GM12878 (cell line): Measurements from ENCODE around the gene SOX30. TPM values are rescaled to one million over a fixed set of nuclear protein-coding genes. Genes with fewer than 3 reads are reported as not detected.

ENCODE experiments used
- ATAC-seq: fragments of 200-7000 bp; cut with Tn5 transposase; 3 replicates; pipeline ENCODE4 v1.9.1; 2020; ENCODE audit warnings: mild to moderate bottlenecking, moderate library complexity
- BruUV-seq: library from RNA; stranded (reverse); fragments of 400-500 nt; replicated peaks from 2 replicates; lab custom pipeline; 2021; lab: Mats Ljungman, UMichigan
- CTCF ChIA-PET: fragments of 300-600 bp; sonication (Branson Sonifier 250); formaldehyde crosslinking; extraction: SDS; loops from one replicate; lab custom pipeline; 2021; ENCODE audit warnings: inconsistent platforms; lab: Yijun Ruan, JAX
- POLR2A ChIA-PET: fragments of 350-600 bp; formaldehyde crosslinking; extraction: SDS; loops from one replicate; lab custom pipeline; 2021; ENCODE audit warnings: inconsistent platforms; lab: Charles Lee
- RAD21 ChIA-PET: fragments of 300-600 bp; sonication (Branson Sonifier 250); formaldehyde crosslinking; loops from one replicate; lab custom pipeline; 2023; ENCODE audit warnings: antibody characterized with exemption; ENCODE audit not compliant: unreplicated experiment; lab: Charles Lee
- SMC1A ChIA-PET: fragments of 300-600 bp; sonication (Branson Sonifier 250); formaldehyde crosslinking; loops from one replicate; lab custom pipeline; 2023; ENCODE audit not compliant: unreplicated experiment, uncharacterized antibody; lab: Charles Lee
- DNase-seq: peaks from one replicate; pipeline ENCODE4 v3.0.0-alpha.2; 2011; ENCODE audit warnings: low read depth, low spot score
- FAIRE-seq: peaks from 3 replicates; lab custom pipeline; 2011; peaks lifted over from hg19 to GRCh38; lab: Jason Lieb, UNC
- H2AFZ ChIP-seq: 2 replicates; pipeline ENCODE4 v1.6.0; 2011; ENCODE audit warnings: low read depth, low read length, control low read depth; ENCODE audit not compliant: control insufficient read depth
- H3K27ac ChIP-seq: 2 replicates; pipeline ENCODE4 v1.5.1; 2011; ENCODE audit warnings: control low read depth; ENCODE audit not compliant: control insufficient read depth, insufficient read depth
- H3K27me3 ChIP-seq, 2 experiments: replicated peaks in 1 of 2; 2 replicates each; pipeline versions ENCODE4 v1.6.0 to v1.6.1; 2011; ENCODE audit warnings: low read length in 1 of 2; ENCODE audit not compliant: control insufficient read depth in 2 of 2, insufficient read depth in 2 of 2
- H3K36me3 ChIP-seq, 2 experiments: 2 replicates each; pipeline ENCODE4 v1.5.1; 2011; ENCODE audit warnings: low read length in 1 of 2; ENCODE audit not compliant: control insufficient read depth in 2 of 2, insufficient read depth in 2 of 2
- H3K4me1 ChIP-seq: 2 replicates; pipeline ENCODE4 v1.6.1; 2011; ENCODE audit warnings: mild to moderate bottlenecking, low read length, moderate library complexity, mixed read lengths; ENCODE audit not compliant: control insufficient read depth, insufficient read depth
- H3K4me2 ChIP-seq: 2 replicates; pipeline ENCODE4 v1.6.0; 2011; ENCODE audit warnings: control low read depth; ENCODE audit not compliant: control insufficient read depth, insufficient read depth
- H3K4me3 ChIP-seq: fragments of 200-600 bp; sonication (generic); 2 replicates; pipeline ENCODE4 v1.5.1; 2016
- H3K79me2 ChIP-seq: 2 replicates; pipeline ENCODE4 v1.6.0; 2011; ENCODE audit warnings: low read length; ENCODE audit not compliant: control insufficient read depth, insufficient read depth
- H3K9ac ChIP-seq: 2 replicates; pipeline ENCODE4 v1.8.0; 2011; ENCODE audit warnings: low read length, control low read depth, mixed read lengths; ENCODE audit not compliant: control insufficient read depth, insufficient read depth
- H3K9me3 ChIP-seq: replicated peaks from 3 replicates; pipeline ENCODE4 v1.5.1; 2011; ENCODE audit warnings: mild to moderate bottlenecking, low read length; ENCODE audit not compliant: control insufficient read depth, insufficient read depth
- H4K20me1 ChIP-seq: 2 replicates; pipeline ENCODE4 v1.6.0; 2011; ENCODE audit not compliant: control insufficient read depth, insufficient read depth
- IKZF2 ChIP-seq, 2 experiments: fragments of 450-650 bp; IDR thresholded peaks; 2 replicates each; pipeline ENCODE4 v1.6.1; 2017; ENCODE audit warnings: mild to moderate bottlenecking in 2 of 2, moderate library complexity in 2 of 2
- JUNB ChIP-seq: IDR thresholded peaks from 2 replicates; pipeline ENCODE4 v1.6.1; 2016; ENCODE audit warnings: antibody characterized with exemption, mild to moderate bottlenecking
- MEF2B ChIP-seq: fragments of 450-650 bp; IDR thresholded peaks from 2 replicates; pipeline ENCODE4 v1.6.1; 2018; ENCODE audit warnings: mild to moderate bottlenecking, moderate library complexity; ENCODE audit not compliant: partially characterized antibody, poor library complexity, severe bottlenecking
- NR2C1 ChIP-seq: fragments of 450-650 bp; IDR thresholded peaks from 2 replicates; pipeline ENCODE4 v1.6.1; 2017; ENCODE audit warnings: antibody characterized with exemption, mild to moderate bottlenecking, moderate library complexity
- PAX8 ChIP-seq: fragments of 450-650 bp; IDR thresholded peaks from 2 replicates; pipeline ENCODE4 v1.6.1; 2017; ENCODE audit warnings: mild to moderate bottlenecking, moderate library complexity
- RCOR1 ChIP-seq: conservative IDR thresholded peaks from 2 replicates; pipeline ENCODE4 v1.6.1; 2012; ENCODE audit warnings: low read depth, low read length, improper control_type of control experiment
- RELA ChIP-seq: fragments of 450-650 bp; IDR thresholded peaks from 2 replicates; pipeline ENCODE4 v1.8.0; 2014; ENCODE audit warnings: borderline replicate concordance; ENCODE audit not compliant: partially characterized antibody
- TBL1XR1 ChIP-seq: IDR thresholded peaks from 2 replicates; pipeline ENCODE4 v1.6.1; 2012; ENCODE audit warnings: low read depth, low read length, improper control_type of control experiment
- YBX1 ChIP-seq: fragments of 450-650 bp; IDR thresholded peaks from 2 replicates; pipeline ENCODE4 v1.6.1; 2016; ENCODE audit warnings: antibody characterized with exemption
- ZNF24 ChIP-seq: fragments of 450-650 bp; IDR thresholded peaks from 2 replicates; pipeline ENCODE4 v1.6.1; 2017; ENCODE audit warnings: antibody characterized with exemption, mild to moderate bottlenecking
- in situ Hi-C: fragments of 300-500 bp; cut with MboI; formaldehyde crosslinking; loops from 9 replicates; pipeline ENCODE4 v1.14.3; 2018; ENCODE audit warnings: mixed read lengths
- intact Hi-C: fragments of 100-400 bp; cut with micrococcal nuclease; formaldehyde crosslinking; loops from one replicate; pipeline ENCODE4 v1.14.2; 2022; ENCODE audit not compliant: unreplicated experiment
- polyA plus RNA-seq, 11 experiments: library from polyadenylated mRNA; depleted of rRNA in 4 of 11; unstranded in 6 of 11; stranded (reverse) in 5 of 11; fragments of >200 nt; fragmentation: Nextera tagmentation in 4 of 11; fragmentation: Illumina TruSeq in 1 of 11; extraction: Ambion mirVana in 4 of 11; extraction: Trizol in 1 of 11; gene quantifications; 1 replicate in 1 of 11; 2 replicates in 10 of 11; pipeline versions ENCODE4 v1.2.1 to v1.2.3, GENCODE V29; 2011 to 2016; ENCODE audit warnings: inconsistent platforms in 2 of 11, missing spikeins in 2 of 11, low read depth in 1 of 11
- total RNA-seq, 4 experiments: library from RNA; depleted of rRNA in 3 of 4; stranded (reverse); fragments of >200 nt in 3 of 4; fragmentation: Illumina TruSeq in 1 of 4; extraction: Trizol in 1 of 4; gene quantifications; 2 replicates each; pipeline versions ENCODE4 v1.2.1 to v1.2.3, GENCODE V29; 2013 to 2021
- TF ChIP-seq, protein P1 (sequence below): IDR thresholded peaks from 2 replicates; pipeline ENCODE4 v1.6.1; 2012; ENCODE audit warnings: low read length, inconsistent platforms
- TF ChIP-seq, protein P2 (sequence below): fragments of 450-650 bp; IDR thresholded peaks from 2 replicates; pipeline ENCODE4 v1.6.1; 2018; ENCODE audit warnings: mild to moderate bottlenecking, low read depth, moderate library complexity; ENCODE audit not compliant: partially characterized antibody
- TF ChIP-seq, protein P3 (sequence below), 3 experiments: IDR thresholded peaks in 2 of 3; conservative IDR thresholded peaks in 1 of 3; 2 replicates each; pipeline ENCODE4 v1.5.1; 2011; ENCODE audit warnings: low read depth in 3 of 3, low read length in 3 of 3, mild to moderate bottlenecking in 3 of 3, control low read depth in 2 of 3, moderate library complexity in 2 of 3, inconsistent platforms in 1 of 3, mixed read lengths in 1 of 3; ENCODE audit not compliant: control insufficient read depth in 2 of 3, insufficient read depth in 1 of 3; ENCODE audit errors: extremely low read depth in 1 of 3
- TF ChIP-seq, protein P4 (sequence below): fragments of 450-650 bp; formaldehyde crosslinking; IDR thresholded peaks from 2 replicates; pipeline ENCODE4 v1.4.0; 2020; ENCODE audit warnings: mild to moderate bottlenecking, moderate library complexity

Gene SOX30
- total and polyA plus RNA-seq, 10 of the 15 experiments (the other 5 are each of a cell fraction or from before 2014, with no cell fraction given) = 0.06 to 0.32 (median 0.10) TPM; not detected in 2

DNA sequence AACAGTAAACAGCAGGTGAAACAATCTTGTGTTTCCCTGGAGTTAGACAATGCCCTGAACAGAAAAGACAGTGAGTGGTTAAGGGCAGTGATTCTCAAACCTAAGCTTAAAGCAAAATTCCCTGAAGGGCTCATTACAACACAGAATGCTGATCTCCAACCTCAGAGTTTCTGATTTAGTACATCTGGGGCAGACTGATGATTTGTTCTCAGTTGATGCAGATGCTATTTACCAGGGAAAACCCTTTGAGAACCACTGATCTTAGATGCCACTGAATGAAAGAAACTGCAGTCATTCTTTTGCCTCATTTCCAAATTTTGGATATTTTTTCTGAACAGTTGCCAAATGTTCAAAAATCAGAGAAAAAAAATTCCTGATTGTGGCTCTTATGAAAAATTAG lies 58.0 kb downstream of the SOX30 start:
- H3K36me3 ChIP-seq = no peaks in the 10 kb centered on the region
- TF ChIP-seq, protein P1, sequence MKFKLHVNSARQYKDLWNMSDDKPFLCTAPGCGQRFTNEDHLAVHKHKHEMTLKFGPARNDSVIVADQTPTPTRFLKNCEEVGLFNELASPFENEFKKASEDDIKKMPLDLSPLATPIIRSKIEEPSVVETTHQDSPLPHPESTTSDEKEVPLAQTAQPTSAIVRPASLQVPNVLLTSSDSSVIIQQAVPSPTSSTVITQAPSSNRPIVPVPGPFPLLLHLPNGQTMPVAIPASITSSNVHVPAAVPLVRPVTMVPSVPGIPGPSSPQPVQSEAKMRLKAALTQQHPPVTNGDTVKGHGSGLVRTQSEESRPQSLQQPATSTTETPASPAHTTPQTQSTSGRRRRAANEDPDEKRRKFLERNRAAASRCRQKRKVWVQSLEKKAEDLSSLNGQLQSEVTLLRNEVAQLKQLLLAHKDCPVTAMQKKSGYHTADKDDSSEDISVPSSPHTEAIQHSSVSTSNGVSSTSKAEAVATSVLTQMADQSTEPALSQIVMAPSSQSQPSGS = 0 out of 2 replicates have a peak, but pooled peaks have one; percentile 57
- TF ChIP-seq PAX8 = no peak
- peak; percentile 55 for TF ChIP-seq MEF2B
- TF ChIP-seq, protein P2, sequence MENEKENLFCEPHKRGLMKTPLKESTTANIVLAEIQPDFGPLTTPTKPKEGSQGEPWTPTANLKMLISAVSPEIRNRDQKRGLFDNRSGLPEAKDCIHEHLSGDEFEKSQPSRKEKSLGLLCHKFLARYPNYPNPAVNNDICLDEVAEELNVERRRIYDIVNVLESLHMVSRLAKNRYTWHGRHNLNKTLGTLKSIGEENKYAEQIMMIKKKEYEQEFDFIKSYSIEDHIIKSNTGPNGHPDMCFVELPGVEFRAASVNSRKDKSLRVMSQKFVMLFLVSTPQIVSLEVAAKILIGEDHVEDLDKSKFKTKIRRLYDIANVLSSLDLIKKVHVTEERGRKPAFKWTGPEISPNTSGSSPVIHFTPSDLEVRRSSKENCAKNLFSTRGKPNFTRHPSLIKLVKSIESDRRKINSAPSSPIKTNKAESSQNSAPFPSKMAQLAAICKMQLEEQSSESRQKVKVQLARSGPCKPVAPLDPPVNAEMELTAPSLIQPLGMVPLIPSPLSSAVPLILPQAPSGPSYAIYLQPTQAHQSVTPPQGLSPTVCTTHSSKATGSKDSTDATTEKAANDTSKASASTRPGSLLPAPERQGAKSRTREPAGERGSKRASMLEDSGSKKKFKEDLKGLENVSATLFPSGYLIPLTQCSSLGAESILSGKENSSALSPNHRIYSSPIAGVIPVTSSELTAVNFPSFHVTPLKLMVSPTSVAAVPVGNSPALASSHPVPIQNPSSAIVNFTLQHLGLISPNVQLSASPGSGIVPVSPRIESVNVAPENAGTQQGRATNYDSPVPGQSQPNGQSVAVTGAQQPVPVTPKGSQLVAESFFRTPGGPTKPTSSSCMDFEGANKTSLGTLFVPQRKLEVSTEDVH = no peak
- TF ChIP-seq RCOR1 = no peak
- TF ChIP-seq JUNB = peak; percentile 66
- peak; percentile 87 for TF ChIP-seq ZNF24
- 0 out of 2 replicates have a peak, but pooled peaks have one; percentile 8 for TF ChIP-seq TBL1XR1
- TF ChIP-seq, protein P3, sequence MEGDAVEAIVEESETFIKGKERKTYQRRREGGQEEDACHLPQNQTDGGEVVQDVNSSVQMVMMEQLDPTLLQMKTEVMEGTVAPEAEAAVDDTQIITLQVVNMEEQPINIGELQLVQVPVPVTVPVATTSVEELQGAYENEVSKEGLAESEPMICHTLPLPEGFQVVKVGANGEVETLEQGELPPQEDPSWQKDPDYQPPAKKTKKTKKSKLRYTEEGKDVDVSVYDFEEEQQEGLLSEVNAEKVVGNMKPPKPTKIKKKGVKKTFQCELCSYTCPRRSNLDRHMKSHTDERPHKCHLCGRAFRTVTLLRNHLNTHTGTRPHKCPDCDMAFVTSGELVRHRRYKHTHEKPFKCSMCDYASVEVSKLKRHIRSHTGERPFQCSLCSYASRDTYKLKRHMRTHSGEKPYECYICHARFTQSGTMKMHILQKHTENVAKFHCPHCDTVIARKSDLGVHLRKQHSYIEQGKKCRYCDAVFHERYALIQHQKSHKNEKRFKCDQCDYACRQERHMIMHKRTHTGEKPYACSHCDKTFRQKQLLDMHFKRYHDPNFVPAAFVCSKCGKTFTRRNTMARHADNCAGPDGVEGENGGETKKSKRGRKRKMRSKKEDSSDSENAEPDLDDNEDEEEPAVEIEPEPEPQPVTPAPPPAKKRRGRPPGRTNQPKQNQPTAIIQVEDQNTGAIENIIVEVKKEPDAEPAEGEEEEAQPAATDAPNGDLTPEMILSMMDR (IDR thresholded peaks at IDR 0.05 in 2 of 3, conservative IDR thresholded peaks at IDR 0.05 in 1 of 3; ENCODE audit: control insufficient read depth in 2 of 3, extremely low read depth in 1 of 3, insufficient read depth in 1 of 3, low read depth in 3 of 3, low read length in 3 of 3) = no peak
- TF ChIP-seq RELA = no peak
- no peak for TF ChIP-seq YBX1
- TF ChIP-seq, protein P4, sequence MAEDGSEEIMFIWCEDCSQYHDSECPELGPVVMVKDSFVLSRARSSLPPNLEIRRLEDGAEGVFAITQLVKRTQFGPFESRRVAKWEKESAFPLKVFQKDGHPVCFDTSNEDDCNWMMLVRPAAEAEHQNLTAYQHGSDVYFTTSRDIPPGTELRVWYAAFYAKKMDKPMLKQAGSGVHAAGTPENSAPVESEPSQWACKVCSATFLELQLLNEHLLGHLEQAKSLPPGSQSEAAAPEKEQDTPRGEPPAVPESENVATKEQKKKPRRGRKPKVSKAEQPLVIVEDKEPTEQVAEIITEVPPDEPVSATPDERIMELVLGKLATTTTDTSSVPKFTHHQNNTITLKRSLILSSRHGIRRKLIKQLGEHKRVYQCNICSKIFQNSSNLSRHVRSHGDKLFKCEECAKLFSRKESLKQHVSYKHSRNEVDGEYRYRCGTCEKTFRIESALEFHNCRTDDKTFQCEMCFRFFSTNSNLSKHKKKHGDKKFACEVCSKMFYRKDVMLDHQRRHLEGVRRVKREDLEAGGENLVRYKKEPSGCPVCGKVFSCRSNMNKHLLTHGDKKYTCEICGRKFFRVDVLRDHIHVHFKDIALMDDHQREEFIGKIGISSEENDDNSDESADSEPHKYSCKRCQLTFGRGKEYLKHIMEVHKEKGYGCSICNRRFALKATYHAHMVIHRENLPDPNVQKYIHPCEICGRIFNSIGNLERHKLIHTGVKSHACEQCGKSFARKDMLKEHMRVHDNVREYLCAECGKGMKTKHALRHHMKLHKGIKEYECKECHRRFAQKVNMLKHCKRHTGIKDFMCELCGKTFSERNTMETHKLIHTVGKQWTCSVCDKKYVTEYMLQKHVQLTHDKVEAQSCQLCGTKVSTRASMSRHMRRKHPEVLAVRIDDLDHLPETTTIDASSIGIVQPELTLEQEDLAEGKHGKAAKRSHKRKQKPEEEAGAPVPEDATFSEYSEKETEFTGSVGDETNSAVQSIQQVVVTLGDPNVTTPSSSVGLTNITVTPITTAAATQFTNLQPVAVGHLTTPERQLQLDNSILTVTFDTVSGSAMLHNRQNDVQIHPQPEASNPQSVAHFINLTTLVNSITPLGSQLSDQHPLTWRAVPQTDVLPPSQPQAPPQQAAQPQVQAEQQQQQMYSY (CRISPR knock-in tag) = no peak
- TF ChIP-seq NR2C1 = no peak
- peak; percentile 67 to 68; a peak in 3 of 4 replicates for TF ChIP-seq IKZF2 (IDR thresholded peaks at IDR 0.05)

More for the DNA sequence above, 58.0 kb downstream of the SOX30 start:
- H3K4me1 ChIP-seq = peaks cover 75% of the 10 kb centered on the region
- no peaks in the 10 kb centered on the region for H4K20me1 ChIP-seq
- no peak overlapping the region for H3K4me3 ChIP-seq
- H3K9ac ChIP-seq = peak overlapping the region; percentile 1; the same call in 1 of the 2 replicates
- ATAC-seq (peak; percentile 36), DNase-seq (no peak), FAIRE-seq (peak; percentile 7)
- RAD21 ChIA-PET = interaction anchor here (0.7 to 9.3 kb wide), 17 partner anchors 8 to 311 kb away, joined by 3 to 90 read pairs (median 7); partner anchors contain the start of genes ADAM19, LSM11 and THG1L
- CTCF ChIA-PET = interaction anchor here (0.7 to 3.4 kb wide), 15 partner anchors 10 to 149 kb away, joined by 3 to 13 read pairs (median 3); partner anchors contain the start of genes LSM11 and THG1L
- no peaks in the 10 kb centered on the region; the same call in 1 of the 3 replicates for H3K9me3 ChIP-seq
- peak overlapping the region; percentile 51 for H3K4me2 ChIP-seq
- SMC1A ChIA-PET = interaction anchor here (0.7 to 11.0 kb wide), 19 partner anchors 10 to 265 kb away, joined by 3 to 146 read pairs (median 5); partner anchors contain the start of genes C5orf52 and LSM11
- peak overlapping the region; percentile 13; the same call in 1 of the 2 replicates for H3K27ac ChIP-seq
- BruUV-seq = no TSS peak
- in situ Hi-C loops (no loop called here), intact Hi-C loops (loop anchor here (1.0 to 10.0 kb wide), 4 partner anchors 11 to 679 kb away; no protein-coding TSS in a partner anchor)
- POLR2A ChIA-PET = interaction anchor here (0.5 to 4.5 kb wide), 16 partner anchors 9 to 1361 kb away, joined by 3 to 25 read pairs (median 4); partner anchors contain the start of genes SOX30 and THG1L
- H2AFZ ChIP-seq = no peak overlapping the region
- H3K27me3 ChIP-seq = no peaks in the 10 kb centered on the region
- no peaks in the 10 kb centered on the region for H3K79me2 ChIP-seq
